Ecto neural progenitor cell (in vitro differentiated cells): ENCODE data around the gene RHOA.
A peak's percentile ranks its signal among the peaks of the same experiment; 100 is the strongest.
"Not testable (repeated sequence)": the region's sequence is repeated elsewhere in the genome, so short reads cannot be mapped to it uniquely, and the experiment has no call there.

ENCODE experiments used
- DNase-seq: peaks from one replicate; pipeline ENCODE4 v3.0.0-alpha.2; 2018; ENCODE audit warnings: low spot score

RHOA gene

GRCh38 chr3:49362561-49362960 lies 49.2 kb downstream of the RHOA start:
- no peak for DNase-seq

- no peak for DNase-seq
Observed at GRCh38 chr3:49359623-49360022, 52.2 kb downstream of the RHOA start.

- DNase-seq, result no peak
Observed at GRCh38 chr3:49358884-49359225, 52.9 kb downstream of the RHOA start.

- peak; percentile 98 for DNase-seq
Observed at GRCh38 chr3:49358217-49358883, 53.4 kb downstream of the RHOA start, which contains the start of gene GPX1. TSS of gene GPX1 (minus strand) at chr3:49358353. CDS start at chr3:49358278, 75 bp downstream.

GRCh38 chr3:49357443-49358216 lies 54.1 kb downstream of the RHOA start:
- peak; percentile 52 for DNase-seq

- DNase-seq, result not testable (repeated sequence)
Observed at GRCh38 chr3:49357095-49357442, 54.7 kb downstream of the RHOA start.

GRCh38 chr3:49352890-49353421 lies 58.8 kb downstream of the RHOA start:
- DNase-seq, result no peak

GRCh38 chr3:49352281-49352680 lies 59.5 kb downstream of the RHOA start:
- DNase-seq, result no peak

- DNase-seq, result no peak
Observed at GRCh38 chr3:49351521-49352011, 60.2 kb downstream of the RHOA start.

- no peak for DNase-seq
Observed at GRCh38 chr3:49349348-49350114, 62.2 kb downstream of the RHOA start.

- DNase-seq, result not testable (repeated sequence)
Observed at GRCh38 chr3:49348361-49348760, 63.4 kb downstream of the RHOA start.

GRCh38 chr3:49346797-49347251 lies 65.0 kb downstream of the RHOA start:
- DNase-seq, result no peak

- DNase-seq, result no peak
Observed at GRCh38 chr3:49343163-49343562, 68.6 kb downstream of the RHOA start.

GRCh38 chr3:49341996-49342395 lies 69.8 kb downstream of the RHOA start:
- DNase-seq, result no peak

- DNase-seq, result peak; percentile 90
Observed at GRCh38 chr3:49339941-49340800, 71.6 kb downstream of the RHOA start, which contains the start of gene USP4. TSS of gene USP4 (minus strand) at chr3:49340053. CDS start at chr3:49340024, 29 bp downstream.

GRCh38 chr3:49339581-49339940 lies 72.2 kb downstream of the RHOA start:
- no peak for DNase-seq

- DNase-seq, result no peak
Observed at GRCh38 chr3:49333916-49334633, 77.7 kb downstream of the RHOA start.

- DNase-seq, result no peak
Observed at GRCh38 chr3:49333091-49333490, 78.7 kb downstream of the RHOA start.

- no peak for DNase-seq
Observed at GRCh38 chr3:49329186-49329585, 82.6 kb downstream of the RHOA start.

- not testable (repeated sequence) for DNase-seq
Observed at GRCh38 chr3:49328350-49328749, 83.4 kb downstream of the RHOA start.

- no peak for DNase-seq
Observed at GRCh38 chr3:49327485-49327884, 84.3 kb downstream of the RHOA start.
